HG02973 (cell line): ENCODE data around the gene F8.
"Not testable (repeated sequence)": the region's sequence is repeated elsewhere in the genome, so short reads cannot be mapped to it uniquely, and the experiment has no call there.

Experiments used
- ATAC-seq: cut with Tn5 transposase; IDR thresholded peaks from one replicate; pipeline ENCODE4 v1.9.1; 2021; ENCODE audit warnings: moderate library complexity; ENCODE audit not compliant: unreplicated experiment

F8 gene

GRCh38 chrX:154818916-154819770 is 203.4 kb downstream of the F8 start:
- no peak for ATAC-seq

GRCh38 chrX:154817048-154817618 is 205.4 kb downstream of the F8 start:
- ATAC-seq: not testable (repeated sequence)

GRCh38 chrX:154816326-154816898 is 206.1 kb downstream of the F8 start:
- not testable (repeated sequence) for ATAC-seq

- no peak for ATAC-seq
Measured at GRCh38 chrX:154815274-154815818, 207.2 kb downstream of the F8 start.

- ATAC-seq: no peak
Measured at GRCh38 chrX:154813801-154814200, 208.7 kb downstream of the F8 start.

- ATAC-seq: no peak
Measured at GRCh38 chrX:154812341-154813101, 210.0 kb downstream of the F8 start.

- no peak for ATAC-seq
Measured at GRCh38 chrX:154809939-154810665, 212.4 kb downstream of the F8 start.

- no peak for ATAC-seq
Measured at GRCh38 chrX:154806837-154807501, 215.6 kb downstream of the F8 start.

GRCh38 chrX:154805696-154806091 is 216.8 kb downstream of the F8 start:
- ATAC-seq: no peak

GRCh38 chrX:154804957-154805695 is 217.4 kb downstream of the F8 start, which contains the start of gene MPP1:
MPP1 (minus strand) TSS chrX:154805485; CDS start chrX:154805373, 112 bp downstream.
- ATAC-seq: peak; percentile 88

- no peak for ATAC-seq
Measured at GRCh38 chrX:154804261-154804956, 218.1 kb downstream of the F8 start.

GRCh38 chrX:154802947-154803346 is 219.6 kb downstream of the F8 start:
- no peak for ATAC-seq

- no peak for ATAC-seq
Measured at GRCh38 chrX:154800478-154801210, 221.9 kb downstream of the F8 start.

- no peak for ATAC-seq
Measured at GRCh38 chrX:154799556-154800348, 222.8 kb downstream of the F8 start.

- no peak for ATAC-seq
Measured at GRCh38 chrX:154797006-154797405, 225.5 kb downstream of the F8 start.

GRCh38 chrX:154795016-154795415 is 227.5 kb downstream of the F8 start:
- ATAC-seq: no peak
